Astrocyte (in vitro differentiated cells and primary cell): ENCODE data around the gene GBP5.

ENCODE experiments used
- CTCF ChIP-seq: IDR thresholded peaks from 2 replicates; pipeline ENCODE4 v1.5.1; 2011; ENCODE audit warnings: low read depth, mild to moderate bottlenecking, inconsistent platforms, low read length, moderate library complexity; ENCODE audit not compliant: insufficient read depth
- EZH2 ChIP-seq: IDR thresholded peaks from 2 replicates; pipeline ENCODE4 v1.6.1; 2012; ENCODE audit warnings: mild to moderate bottlenecking, low read length, inconsistent platforms; ENCODE audit not compliant: insufficient read depth

- TF ChIP-seq CTCF = no peak
- no peak for TF ChIP-seq EZH2
Observed at GRCh38 chr1:89304572-89305230, 32.0 kb upstream of the GBP5 start.
